Upper lobe of left lung (tissue), 6 donors: Measurements from ENCODE around the gene CELSR1. TPM values are rescaled to one million over a fixed set of nuclear protein-coding genes. Genes with fewer than 3 reads are reported as not detected.

Experiments used
- ATAC-seq, 2 donors: fragments of 200-7000 bp; cut with Tn5 transposase; one replicate each; pipeline ENCODE4 v1.9.1; 2022; ENCODE audit warnings: mild to moderate bottlenecking in 2 of 2, moderate library complexity in 2 of 2; ENCODE audit not compliant: low FRiP score in 2 of 2
- DNase-seq, 2 donors: peaks; one replicate each; pipeline ENCODE4 v3.0.0-alpha.2; 2019 to 2020
- H3K27ac ChIP-seq, 4 donors: fragments of 200-600 bp; sonication (generic); one replicate each; pipeline ENCODE4 v1.5.1; 2016 to 2019
- H3K27me3 ChIP-seq, 4 donors: fragments of 200-600 bp; sonication (generic); one replicate each; pipeline ENCODE4 v1.5.1; 2017 to 2019
- H3K36me3 ChIP-seq, 4 donors: fragments of 200-600 bp; sonication (generic); one replicate each; pipeline ENCODE4 v1.5.1; 2016 to 2019
- H3K4me1 ChIP-seq, 4 donors: fragments of 200-600 bp; sonication (generic); one replicate each; pipeline ENCODE4 v1.5.1; 2018 to 2019
- H3K4me3 ChIP-seq, 4 donors: fragments of 200-600 bp; sonication (generic); one replicate each; pipeline ENCODE4 v1.5.1; 2017 to 2019; ENCODE audit warnings: mild to moderate bottlenecking in 2 of 4, moderate library complexity in 1 of 4
- H3K9me3 ChIP-seq, 4 donors: fragments of 200-600 bp; sonication (generic); one replicate each; pipeline ENCODE4 v1.5.1; 2018 to 2019
- CTCF ChIP-seq, 6 experiments: fragments of 450-650 bp in 4 of 6; fragments of 200-600 bp in 2 of 6; sonication (generic) in 2 of 6; IDR thresholded peaks; one replicate each; pipeline ENCODE4 v1.5.1; 2016 to 2019; ENCODE audit warnings: antibody characterized with exemption in 6 of 6
- EP300 ChIP-seq, 4 donors: sonication (generic); formaldehyde crosslinking; IDR thresholded peaks; one replicate each; pipeline ENCODE4 v1.5.1; 2017; ENCODE audit warnings: antibody characterized with exemption in 4 of 4, control low read depth in 2 of 4
- POLR2A ChIP-seq, 4 donors: fragments of 450-650 bp; IDR thresholded peaks; one replicate each; pipeline ENCODE4 v1.5.1; 2016 to 2017; ENCODE audit warnings: antibody characterized with exemption in 4 of 4, mild to moderate bottlenecking in 2 of 4
- POLR2AphosphoS5 ChIP-seq, 2 donors: sonication (generic); formaldehyde crosslinking; IDR thresholded peaks; one replicate each; pipeline ENCODE4 v1.5.1; 2017; ENCODE audit warnings: antibody characterized with exemption in 2 of 2
- WGBS, 2 donors: methylation state at CpG; one replicate each; pipeline ENCODE4 v1.1.5; 2017 to 2018; 5-methylcytosine and 5-hydroxymethylcytosine counted together
- total RNA-seq, 6 donors: library from RNA; depleted of rRNA in 4 of 6; stranded (reverse); fragments of >200 nt in 4 of 6; gene quantifications; one replicate each; pipeline versions ENCODE4 v1.1.0 to v1.2.1, GENCODE V29; 2016 to 2021
- donor health status: DM: no; HTN: no; CAD: no; lungs with moderate emphysema.
- donor health status: DM: no; HTN: yes; CAD: no; lungs with severe emphysema.

Gene CELSR1
- total RNA-seq, 6 donors from 2014 or later, result 45.1 to 145 (median 80.1) TPM

- H3K27me3 ChIP-seq, result no peaks in the 10 kb centered on the region
- TF ChIP-seq EP300 (IDR thresholded peaks at IDR 0.05) (peak in 1 of 4 donors; percentile 76), POLR2A (IDR thresholded peaks at IDR 0.05) (peak in 1 of 4 donors; percentile 29), POLR2AphosphoS5 (IDR thresholded peaks at IDR 0.05) (peak; percentile 38 to 85), CTCF (IDR thresholded peaks at IDR 0.05) (no peak)
- WGBS, 2 donors, result 68 to 83% methylated on average over 12 to 14 of the region's 14 CpGs
- H3K36me3 ChIP-seq, result no peaks in the 10 kb centered on the region
- ATAC-seq (peak; percentile 45 to 83), DNase-seq (peak in 1 of 2 donors; percentile 84)
- H3K4me1 ChIP-seq, result peaks cover 33 to 37% (median 35%) of the 10 kb centered on the region in 4 donors
- no peaks in the 10 kb centered on the region for H3K9me3 ChIP-seq
- no peak overlapping the region for H3K4me3 ChIP-seq
- H3K27ac ChIP-seq, result peak overlapping the region; percentile 78 to 91 (median 82)
Observed at GRCh38 chr22:46546466-46547178, 9.2 kb upstream of the CELSR1 start.

- Histone ChIP-seq H3K36me3 (no peaks in the 10 kb centered on the region), H3K27me3 (no peaks in the 10 kb centered on the region), H3K27ac (peak overlapping the region in 1 of 4 donors; percentile 4), H3K9me3 (no peaks in the 10 kb centered on the region), H3K4me1 (peaks cover 39 to 48% (median 44%) of the 10 kb centered on the region in 4 donors), H3K4me3 (no peak overlapping the region)
- no peak for ATAC-seq
- WGBS, 2 donors, result 46 to 50% methylated on average over 10 of the region's 10 CpGs
- no peak for DNase-seq
- TF ChIP-seq POLR2A (IDR thresholded peaks at IDR 0.05) (peak in 1 of 4 donors; percentile 27), EP300 (IDR thresholded peaks at IDR 0.05) (no peak)
Observed at GRCh38 chr22:46545086-46545792, 7.8 kb upstream of the CELSR1 start.

DNA sequence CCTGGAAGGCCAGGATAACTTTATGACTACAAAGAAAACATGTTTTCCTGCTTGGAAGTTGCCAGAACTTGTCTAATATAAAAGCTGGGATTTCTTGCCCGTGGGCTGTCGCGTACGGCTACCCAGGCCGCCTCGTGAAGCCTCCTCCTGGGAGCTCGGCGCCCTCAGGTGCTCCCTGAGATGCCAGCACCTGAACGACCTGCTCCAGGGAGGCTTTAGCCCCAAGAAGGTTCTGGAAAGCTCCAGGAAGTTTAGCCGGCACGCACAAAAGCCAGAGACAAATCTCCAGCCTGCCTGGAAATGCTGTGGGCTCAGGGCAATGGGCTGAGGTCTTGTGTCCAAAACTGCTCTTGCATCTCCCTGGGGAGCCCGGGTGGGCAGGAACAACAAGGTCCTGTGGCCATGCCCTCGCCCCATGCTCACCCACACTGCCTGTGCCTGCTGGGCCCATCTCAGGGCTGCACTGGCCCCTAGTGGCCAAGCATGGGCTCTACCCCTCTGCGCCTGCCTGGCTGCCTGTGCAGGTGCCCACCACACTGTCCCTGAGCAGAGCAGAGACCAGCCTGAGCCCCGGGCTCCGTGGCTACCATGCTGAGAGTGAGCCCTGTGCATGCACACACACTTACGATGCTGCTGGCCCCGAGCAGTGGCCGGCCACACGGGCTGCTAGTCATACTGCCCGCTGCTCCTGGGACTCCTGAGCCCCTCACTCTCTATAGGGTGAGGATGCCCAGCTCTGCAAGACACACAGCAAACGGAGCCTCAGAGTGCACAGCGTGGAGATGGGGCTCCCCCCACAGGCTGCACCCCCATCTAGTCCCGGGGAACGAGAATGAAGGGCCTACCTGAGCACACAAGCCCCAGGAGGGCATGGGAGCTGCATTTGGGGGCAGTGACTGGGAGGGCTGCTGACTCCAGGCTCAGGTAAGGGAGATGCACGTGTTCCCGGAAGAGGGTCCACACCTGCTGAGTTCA is 4.9 kb upstream of the CELSR1 start:
- no peak overlapping the region for H3K4me3 ChIP-seq
- H3K4me1 ChIP-seq, result peaks cover 34 to 64% (median 57%) of the 10 kb centered on the region in 4 donors
- peak overlapping the region; percentile 6 to 84 (median 26) for H3K27ac ChIP-seq
- no peak for TF ChIP-seq POLR2A (IDR thresholded peaks at IDR 0.05)
- peak; percentile 85 to 97 (median 94) for TF ChIP-seq CTCF (IDR thresholded peaks at IDR 0.05)
- TF ChIP-seq POLR2AphosphoS5 (IDR thresholded peaks at IDR 0.05), result no peak
- TF ChIP-seq EP300 (IDR thresholded peaks at IDR 0.05), result no peak
- H3K9me3 ChIP-seq, result no peaks in the 10 kb centered on the region
- 33 to 59% methylated on average over 14 to 27 of the region's 27 CpGs for WGBS, 2 donors
- DNase-seq, result peak; percentile 82 to 89
- no peaks in the 10 kb centered on the region for H3K36me3 ChIP-seq
- H3K27me3 ChIP-seq, result peaks cover 0 to 18% (median 6%) of the 10 kb centered on the region in 4 donors
- peak; percentile 87 to 90 for ATAC-seq

DNA sequence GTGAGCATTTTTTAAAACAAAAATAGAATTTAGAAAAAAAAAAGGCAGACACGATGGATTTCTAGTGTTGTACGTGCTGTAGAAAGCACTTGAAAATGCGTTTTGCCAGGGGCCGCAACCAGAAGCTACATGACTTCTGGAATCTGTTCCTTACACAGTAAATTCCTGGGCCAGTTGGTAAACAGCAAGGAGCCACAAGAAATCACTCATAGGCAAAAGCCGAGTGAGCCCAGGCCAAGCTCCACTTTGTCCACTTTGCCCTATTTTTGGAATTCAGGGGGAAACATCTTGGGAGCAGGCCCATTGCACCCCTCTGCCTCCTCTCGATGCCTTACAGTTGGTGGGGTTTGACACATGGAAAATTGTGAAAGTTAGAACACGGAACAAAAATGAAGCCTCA is 4.1 kb upstream of the CELSR1 start:
- DNase-seq (no peak), ATAC-seq (no peak)
- TF ChIP-seq POLR2AphosphoS5 (IDR thresholded peaks at IDR 0.05) (no peak), POLR2A (IDR thresholded peaks at IDR 0.05) (no peak), CTCF (IDR thresholded peaks at IDR 0.05) (no peak), EP300 (IDR thresholded peaks at IDR 0.05) (no peak)
- peak overlapping the region; percentile 6 to 84 (median 36) for H3K27ac ChIP-seq
- H3K27me3 ChIP-seq, result peaks cover 0 to 26% (median 6%) of the 10 kb centered on the region in 4 donors
- WGBS, 2 donors, result 67 to 77% methylated on average over 7 of the region's 7 CpGs
- H3K36me3 ChIP-seq, result no peaks in the 10 kb centered on the region
- H3K9me3 ChIP-seq, result no peaks in the 10 kb centered on the region
- no peak overlapping the region for H3K4me3 ChIP-seq
- peaks cover 27 to 63% (median 49%) of the 10 kb centered on the region in 4 donors for H3K4me1 ChIP-seq
